NK-92 (cell line): Measurements from ENCODE around the gene UBE2N.

ENCODE experiments used
- DNase-seq: peaks from one replicate; lab custom pipeline; 2025; ENCODE audit not compliant: unreplicated experiment; lab: John Stamatoyannopoulos, UW

The UBE2N gene

DNA sequence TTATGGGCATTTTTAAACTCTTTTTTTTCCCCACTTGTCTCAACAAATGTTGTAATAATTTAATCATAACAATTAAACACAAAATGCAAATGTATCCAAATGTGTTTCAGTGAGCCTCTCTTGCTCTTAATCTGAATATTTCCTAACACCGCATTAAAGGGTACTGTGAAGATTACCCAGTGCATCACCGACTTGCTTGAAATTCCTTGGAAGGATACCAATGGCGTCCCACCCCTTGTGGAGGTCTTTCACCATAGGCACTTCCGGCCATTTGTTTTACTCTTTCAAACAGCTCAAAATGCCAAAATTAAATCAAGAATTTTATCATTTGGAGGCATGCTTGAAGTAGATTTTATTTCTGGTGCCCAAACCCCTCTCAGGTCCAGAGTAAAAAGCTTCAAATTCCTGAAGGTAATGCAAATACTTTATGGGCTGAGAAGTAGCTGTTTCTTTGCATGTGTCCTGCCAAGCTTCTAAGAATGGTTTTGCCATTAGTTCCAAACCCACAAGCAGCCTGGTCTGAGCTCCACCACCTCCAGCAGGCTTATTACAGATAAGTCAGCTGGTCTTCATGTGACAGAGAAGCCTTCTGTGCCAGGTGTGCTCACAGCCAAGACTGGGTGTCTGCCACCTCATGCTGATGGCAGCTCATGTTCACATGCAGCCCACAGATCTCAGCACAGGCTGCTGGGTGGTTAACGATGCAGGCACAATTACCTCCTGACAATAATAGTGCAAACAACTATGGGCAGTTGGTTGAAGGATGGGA lies 80.4 kb downstream of the UBE2N start:
- no peak for DNase-seq

DNA sequence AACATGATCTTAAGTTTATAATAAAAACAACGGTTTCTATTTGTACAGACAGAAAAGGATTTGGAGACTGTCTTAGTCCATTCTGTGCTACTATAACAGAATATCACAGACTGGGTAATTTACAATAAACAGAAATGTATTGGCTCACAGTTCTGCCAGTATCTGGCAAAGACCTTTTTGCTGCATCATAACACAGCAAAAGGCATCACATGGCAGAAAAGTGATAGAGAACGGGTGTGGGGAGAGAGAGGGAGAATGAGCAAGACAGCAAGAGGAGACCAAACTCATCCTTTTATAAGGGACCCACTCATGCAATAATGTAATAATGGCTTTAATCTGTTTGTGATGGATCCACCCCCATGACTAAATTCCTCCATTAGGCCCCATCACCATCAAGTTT lies 81.1 kb downstream of the UBE2N start:
- DNase-seq, result no peak

DNA sequence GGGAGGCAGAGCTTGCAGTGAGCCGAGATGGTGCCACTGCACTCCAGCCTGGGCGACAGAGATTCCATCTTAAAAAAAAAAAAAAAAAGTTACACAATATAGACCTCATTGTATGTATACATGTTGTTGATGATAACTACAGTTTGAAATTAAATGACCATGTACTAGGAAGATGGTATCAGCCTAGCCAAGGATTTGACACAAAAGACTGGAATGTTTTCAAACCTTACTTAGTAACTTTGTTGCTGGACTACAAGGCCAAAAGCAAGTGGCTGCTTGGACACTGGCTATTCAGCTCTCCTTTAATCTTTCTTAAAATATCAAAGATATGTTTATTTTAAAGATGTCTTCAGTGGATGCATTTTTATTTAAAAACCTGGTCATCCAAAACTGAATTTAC lies 82.9 kb downstream of the UBE2N start:
- no peak for DNase-seq

DNA sequence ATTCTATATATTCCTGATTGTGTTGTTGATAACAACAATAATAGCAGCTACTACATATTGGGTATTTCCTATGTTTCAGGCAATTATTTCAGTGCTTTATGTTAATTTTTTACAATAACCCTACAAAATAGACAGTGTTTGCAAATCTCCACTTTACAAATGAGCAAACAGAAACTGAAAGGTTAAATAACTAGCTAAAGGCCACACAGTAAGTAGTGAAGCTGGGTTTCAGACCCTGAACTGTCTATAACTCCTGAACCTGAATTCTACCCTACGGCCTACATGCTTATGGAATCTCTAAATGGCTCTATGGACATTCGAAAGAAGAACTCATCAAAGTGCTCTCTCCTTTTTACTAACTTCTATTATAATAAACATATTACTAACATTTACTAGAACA lies 83.7 kb downstream of the UBE2N start:
- DNase-seq, result no peak

DNA sequence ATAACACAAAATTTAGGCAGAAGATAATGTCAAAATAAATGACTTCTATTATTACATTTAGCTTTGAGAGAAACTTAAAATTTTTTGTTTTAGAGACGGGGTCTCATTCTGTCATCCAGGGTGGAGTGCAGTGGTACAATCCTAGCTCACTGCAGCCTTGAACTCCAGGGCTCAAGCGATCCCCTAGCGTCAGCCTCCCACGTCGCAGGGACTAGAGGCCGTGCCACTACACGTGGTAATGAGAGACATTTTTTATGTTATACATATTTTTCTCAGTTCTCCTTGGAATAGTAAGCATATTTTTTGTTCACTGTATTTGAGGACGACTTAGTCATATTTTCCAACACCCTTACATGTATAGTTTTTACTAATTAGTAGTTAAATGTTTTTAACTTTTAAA lies 85.5 kb downstream of the UBE2N start:
- DNase-seq, result no peak
